Measurements from ENCODE around the gene SPATA22.

DNA sequence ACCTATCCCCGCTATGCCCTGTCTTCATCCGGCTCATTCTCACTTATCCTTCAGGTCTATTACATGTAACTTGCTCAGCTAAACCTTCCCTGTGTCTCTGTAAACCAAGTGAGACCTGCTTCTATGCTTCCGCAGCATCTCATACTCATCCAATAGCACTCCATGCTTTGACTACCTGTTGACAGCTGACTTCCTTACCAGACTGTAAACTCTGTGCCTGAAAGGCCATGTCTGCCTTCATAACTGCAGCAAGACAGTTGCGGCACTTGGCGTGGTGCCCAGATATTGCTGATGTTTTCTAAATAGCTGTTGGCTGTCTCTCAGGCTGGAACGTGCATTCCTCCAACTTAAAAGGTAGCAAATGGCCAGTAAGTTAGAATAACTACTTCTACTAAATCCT lies 71.6 kb downstream of the SPATA22 start:
- no peak for TF ChIP-seq POLR2A (IDR thresholded peaks at IDR 0.05; ENCODE audit: insufficient read depth in 1 of 2, low read depth in 2 of 2, low read length in 2 of 2)
- TF ChIP-seq MED8 (CRISPR knock-in tag; IDR thresholded peaks at IDR 0.05; ENCODE audit: insufficient replicate concordance): no peak
- no peak for TF ChIP-seq RAD21 (CRISPR knock-in tag; IDR thresholded peaks at IDR 0.05)
- no peak for TF ChIP-seq CTCF (CRISPR knock-in tag; IDR thresholded peaks at IDR 0.05)
- no peak for TF ChIP-seq HDAC6 (IDR thresholded peaks at IDR 0.05; ENCODE audit: low read depth, low read length)
- no peak for TF ChIP-seq ZNF839 (CRISPR knock-in tag; IDR thresholded peaks at IDR 0.05; ENCODE audit: borderline replicate concordance)
- TF ChIP-seq MED1 (CRISPR knock-in tag; IDR thresholded peaks at IDR 0.05): no peak
- TF ChIP-seq, protein P1, sequence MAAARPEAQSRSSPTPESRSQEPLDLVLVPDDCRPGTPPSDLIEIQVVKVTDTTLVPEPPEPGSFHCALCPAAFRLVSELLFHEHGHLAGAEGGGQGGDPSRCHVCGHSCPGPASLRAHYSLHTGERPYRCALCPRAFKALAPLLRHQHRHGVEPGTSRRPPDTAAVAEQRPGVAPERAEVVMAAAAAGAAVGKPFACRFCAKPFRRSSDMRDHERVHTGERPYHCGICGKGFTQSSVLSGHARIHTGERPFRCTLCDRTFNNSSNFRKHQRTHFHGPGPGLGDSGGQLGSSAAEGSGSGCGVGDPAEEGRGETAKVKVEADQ (CRISPR knock-in tag; IDR thresholded peaks at IDR 0.05; ENCODE audit: borderline replicate concordance): no peak
- TF ChIP-seq ZBTB7A (CRISPR knock-in tag; IDR thresholded peaks at IDR 0.05): no peak
- TF ChIP-seq USF2 (IDR thresholded peaks at IDR 0.05; ENCODE audit: low read depth, low read length): no peak
- TF ChIP-seq USF2 (CRISPR knock-in tag; IDR thresholded peaks at IDR 0.05; ENCODE audit: borderline replicate concordance): no peak
- TF ChIP-seq, protein P2, sequence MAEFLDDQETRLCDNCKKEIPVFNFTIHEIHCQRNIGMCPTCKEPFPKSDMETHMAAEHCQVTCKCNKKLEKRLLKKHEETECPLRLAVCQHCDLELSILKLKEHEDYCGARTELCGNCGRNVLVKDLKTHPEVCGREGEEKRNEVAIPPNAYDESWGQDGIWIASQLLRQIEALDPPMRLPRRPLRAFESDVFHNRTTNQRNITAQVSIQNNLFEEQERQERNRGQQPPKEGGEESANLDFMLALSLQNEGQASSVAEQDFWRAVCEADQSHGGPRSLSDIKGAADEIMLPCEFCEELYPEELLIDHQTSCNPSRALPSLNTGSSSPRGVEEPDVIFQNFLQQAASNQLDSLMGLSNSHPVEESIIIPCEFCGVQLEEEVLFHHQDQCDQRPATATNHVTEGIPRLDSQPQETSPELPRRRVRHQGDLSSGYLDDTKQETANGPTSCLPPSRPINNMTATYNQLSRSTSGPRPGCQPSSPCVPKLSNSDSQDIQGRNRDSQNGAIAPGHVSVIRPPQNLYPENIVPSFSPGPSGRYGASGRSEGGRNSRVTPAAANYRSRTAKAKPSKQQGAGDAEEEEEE (CRISPR knock-in tag; IDR thresholded peaks at IDR 0.05; ENCODE audit: borderline replicate concordance): no peak
- no peak for TF ChIP-seq PAX8 (CRISPR knock-in tag; IDR thresholded peaks at IDR 0.05; ENCODE audit: borderline replicate concordance)
- no peak for TF ChIP-seq MTF2 (CRISPR knock-in tag; IDR thresholded peaks at IDR 0.05; ENCODE audit: borderline replicate concordance)

Measured in HepG2 (cell line).